ENCODE results near the gene CYP2F1. TPM values are rescaled to one million over a fixed set of nuclear protein-coding genes. Genes with fewer than 3 reads are reported as not detected.
A peak's percentile ranks its signal among the peaks of the same experiment; 100 is the strongest.

The CYP2F1 gene
- total RNA-seq, 1 donor = not detected

GRCh38 chr19:41174297-41174928, 60.2 kb downstream of the CYP2F1 start:
- no peak for DNase-seq (ENCODE audit: insufficient read length, low spot score, missing footprints)
- H3K27me3 ChIP-seq (ENCODE audit: insufficient read depth, low read length) = no peaks in the 10 kb centered on the region
- H3K27ac ChIP-seq (ENCODE audit: low read depth, low read length) = no peak overlapping the region
- H3K79me2 ChIP-seq (ENCODE audit: insufficient read depth, low read length) = no peaks in the 10 kb centered on the region
- H3K4me1 ChIP-seq (ENCODE audit: insufficient read depth, low read length) = no peaks in the 10 kb centered on the region
- H3K4me2 ChIP-seq (ENCODE audit: insufficient read depth, low read length) = no peak overlapping the region
- no peaks in the 10 kb centered on the region for H3K9me3 ChIP-seq (ENCODE audit: low read depth, low read length)
- no peak for TF ChIP-seq CTCF (IDR thresholded peaks at IDR 0.05; ENCODE audit: extremely low read depth, low read depth, low read length)
- no peaks in the 10 kb centered on the region for H4K20me1 ChIP-seq (ENCODE audit: insufficient read depth, low read length)
- no peak overlapping the region for H2AFZ ChIP-seq (ENCODE audit: low read length)
- H3K36me3 ChIP-seq (ENCODE audit: insufficient read depth, low read length) = no peaks in the 10 kb centered on the region
- no peak overlapping the region for H3K4me3 ChIP-seq (ENCODE audit: insufficient read depth, low read length)

- TF ChIP-seq CTCF (IDR thresholded peaks at IDR 0.05; ENCODE audit: extremely low read depth, low read depth, low read length) = no peak
- H3K4me3 ChIP-seq (ENCODE audit: insufficient read depth, low read length) = no peak overlapping the region
- H3K27me3 ChIP-seq (ENCODE audit: insufficient read depth, low read length) = no peaks in the 10 kb centered on the region
Measured at GRCh38 chr19:41175801-41176777, 61.9 kb downstream of the CYP2F1 start.

More at GRCh38 chr19:41175801-41176777, 61.9 kb downstream of the CYP2F1 start:
- Histone ChIP-seq H3K4me1 (ENCODE audit: insufficient read depth, low read length) (no peaks in the 10 kb centered on the region), H3K79me2 (ENCODE audit: insufficient read depth, low read length) (no peaks in the 10 kb centered on the region), H3K36me3 (ENCODE audit: insufficient read depth, low read length) (no peaks in the 10 kb centered on the region), H3K4me2 (ENCODE audit: insufficient read depth, low read length) (peak overlapping the region; percentile 13), H3K9me3 (ENCODE audit: low read depth, low read length) (no peaks in the 10 kb centered on the region), H2AFZ (ENCODE audit: low read length) (peak overlapping the region; percentile 61), H3K27ac (ENCODE audit: low read depth, low read length) (no peak overlapping the region), H4K20me1 (ENCODE audit: insufficient read depth, low read length) (no peaks in the 10 kb centered on the region)
- DNase-seq (ENCODE audit: insufficient read length, low spot score, missing footprints) = peak; percentile 95

Other genes starting within 250 kb of the CYP2F1 start
- not detected in 2 replicates for gene CYP2A7, start 232.2 kb upstream of the CYP2F1 start, total RNA-seq
- not detected in 2 replicates for gene CYP2B6, start 123.2 kb upstream of the CYP2F1 start, total RNA-seq
- gene CYP2A13, start 26.0 kb upstream of the CYP2F1 start, total RNA-seq = not detected in 2 replicates
- not detected in 2 replicates for gene CYP2S1, start 78.8 kb downstream of the CYP2F1 start, total RNA-seq
- 355 and 368 TPM in 2 replicates for gene AXL, start 104.8 kb downstream of the CYP2F1 start, total RNA-seq
- 113 and 114 TPM in 2 replicates for gene HNRNPUL1, start 149.9 kb downstream of the CYP2F1 start, total RNA-seq
- gene CCDC97, start 195.7 kb downstream of the CYP2F1 start, total RNA-seq = 9.0 and 11.2 TPM in 2 replicates
- gene TGFB1, start 239.5 kb downstream of the CYP2F1 start, total RNA-seq = 17.4 and 21.2 TPM in 2 replicates
- 5.6 and 6.5 TPM in 2 replicates for gene B9D2, start 249.7 kb downstream of the CYP2F1 start, total RNA-seq

Data from osteoblast (primary cell).